T-helper 22 cell (primary cell): Measurements from ENCODE around the gene TH.

Experiments used
- DNase-seq: peaks from one replicate; pipeline ENCODE4 v3.0.0-alpha.2; 2020; ENCODE audit warnings: low read depth

The TH gene

DNA sequence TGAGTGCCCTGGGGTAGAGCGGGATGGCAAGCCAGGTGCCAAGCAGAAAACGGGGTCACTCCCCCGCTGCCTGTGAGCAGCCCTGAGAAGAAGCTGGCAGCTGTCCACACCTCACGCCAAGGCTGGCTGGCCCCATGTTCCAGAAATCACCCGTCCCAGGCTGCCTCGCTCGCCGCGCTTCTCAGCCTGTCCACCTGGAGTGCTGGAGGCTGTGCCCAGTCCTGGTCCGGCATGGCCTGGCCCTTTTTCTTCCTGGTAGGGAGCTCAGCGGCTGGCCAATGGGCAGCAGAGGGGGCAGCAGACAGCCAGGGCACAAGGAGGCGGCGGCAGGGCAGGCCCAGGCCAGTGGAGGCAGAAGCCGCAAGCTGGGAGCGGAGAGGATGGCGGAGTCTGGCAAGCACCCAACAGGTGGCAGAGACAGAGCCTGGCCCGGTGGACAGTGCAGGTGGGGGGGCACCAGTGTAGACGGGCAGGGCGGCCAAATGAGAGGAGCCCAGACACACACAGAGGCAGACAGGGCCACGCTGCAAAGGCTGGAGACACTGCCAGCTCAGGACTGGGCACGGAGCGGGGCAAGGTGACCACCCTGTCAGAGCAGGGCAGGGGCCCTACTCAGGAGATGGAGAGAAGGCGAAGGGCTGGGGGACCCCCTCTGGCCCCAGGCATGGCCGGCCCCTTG lies 37.2 kb upstream of the TH start:
- DNase-seq: no peak

GRCh38 chr11:2207773-2208621 lies 36.4 kb upstream of the TH start:
- no peak for DNase-seq

GRCh38 chr11:2207212-2207611 lies 35.6 kb upstream of the TH start:
- DNase-seq: no peak

- no peak for DNase-seq
Observed at GRCh38 chr11:2205981-2206690, 34.5 kb upstream of the TH start.

DNA sequence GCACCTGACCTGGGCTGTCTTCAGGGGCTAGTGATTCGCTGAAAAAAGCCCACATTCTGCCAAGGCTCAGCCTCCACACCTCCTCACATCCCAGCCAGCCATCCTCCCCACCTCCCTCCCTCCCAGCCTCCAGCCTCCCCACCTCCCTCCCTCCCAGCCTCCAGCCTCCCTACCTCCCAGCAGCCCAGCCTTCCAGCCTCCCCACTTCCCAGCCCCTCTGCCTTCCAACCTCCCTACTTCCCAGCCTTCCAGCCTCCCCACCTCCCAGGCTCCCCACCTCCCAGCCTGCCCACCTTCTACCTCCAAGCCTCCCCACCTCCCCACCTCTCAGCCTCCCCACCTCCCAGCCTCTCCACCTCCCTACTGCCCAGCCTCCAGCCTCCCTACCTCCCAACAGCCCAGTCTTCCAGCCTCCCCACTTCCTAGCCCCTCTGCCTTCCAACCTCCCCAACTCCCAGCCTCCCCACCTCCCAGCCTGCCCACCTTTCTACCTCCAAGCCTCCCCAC lies 33.7 kb upstream of the TH start:
- no peak for DNase-seq

GRCh38 chr11:2204361-2205213 lies 33.0 kb upstream of the TH start:
- DNase-seq: no peak

DNA sequence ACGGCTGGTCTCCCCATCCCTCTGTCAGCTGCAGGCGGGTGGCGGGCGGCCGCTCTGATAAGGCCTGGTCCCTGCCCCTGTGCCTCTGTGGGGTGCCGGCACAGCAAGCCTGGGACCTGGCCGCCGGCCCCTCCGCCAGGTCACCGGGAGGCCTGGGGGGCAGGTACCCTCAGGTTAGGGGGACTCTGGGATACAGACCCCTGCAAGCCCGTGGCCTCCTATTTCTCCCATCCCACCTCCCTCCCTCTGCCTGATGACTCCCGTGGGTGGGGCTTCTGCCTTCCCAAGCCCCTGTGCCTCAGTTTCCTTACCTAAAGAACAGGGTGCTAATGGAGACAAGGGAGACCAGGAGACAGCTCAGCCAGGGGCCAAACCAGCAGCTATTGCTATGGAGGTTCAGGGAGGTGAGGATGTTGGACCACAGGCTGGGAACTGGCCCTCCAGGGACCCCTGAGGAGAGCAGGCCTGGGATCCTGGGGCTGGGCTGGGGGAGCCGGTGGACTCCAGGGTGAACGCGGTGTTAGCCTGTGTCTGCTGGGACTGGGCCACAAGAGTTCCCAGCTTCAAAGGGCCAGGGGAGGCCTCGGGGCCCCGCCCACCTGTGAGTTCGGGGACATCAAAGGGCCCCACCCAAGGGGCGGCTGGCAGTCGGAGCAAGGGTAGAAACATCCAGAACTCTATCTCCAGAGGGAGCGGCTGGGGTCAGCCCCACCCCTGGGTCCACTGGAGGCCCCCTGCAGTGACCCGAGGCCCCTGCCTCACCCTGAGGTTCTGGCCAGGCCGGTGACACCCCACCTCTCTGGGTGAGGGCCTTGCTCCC lies 32.0 kb upstream of the TH start:
- no peak for DNase-seq

- no peak for DNase-seq
Observed at GRCh38 chr11:2202900-2203439, 31.4 kb upstream of the TH start.

GRCh38 chr11:2202071-2202899 lies 30.7 kb upstream of the TH start:
- no peak for DNase-seq

GRCh38 chr11:2201542-2201941 lies 29.9 kb upstream of the TH start:
- DNase-seq: no peak

GRCh38 chr11:2200957-2201519 lies 29.4 kb upstream of the TH start:
- DNase-seq: no peak

DNA sequence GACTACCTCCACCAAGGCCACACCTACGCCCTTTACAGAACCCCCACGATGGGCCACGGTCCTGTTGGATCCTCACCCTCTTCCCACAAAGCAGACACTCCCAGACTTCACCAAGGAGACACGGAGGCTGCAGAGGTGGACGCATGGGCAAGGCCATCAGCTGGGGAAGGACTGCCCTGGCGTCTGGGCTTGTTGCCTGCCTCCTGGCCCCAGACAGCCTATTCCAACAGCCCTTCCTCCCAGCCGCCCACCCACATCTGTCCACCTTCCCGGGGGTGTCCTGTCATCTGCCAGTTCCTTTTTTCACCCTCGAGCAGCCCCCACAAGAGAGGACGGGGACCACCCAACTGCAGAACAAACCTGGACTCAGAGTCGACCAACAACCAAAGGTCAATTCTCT lies 28.9 kb upstream of the TH start:
- no peak for DNase-seq

- DNase-seq: no peak
Observed at GRCh38 chr11:2199466-2200341, 28.1 kb upstream of the TH start.

GRCh38 chr11:2198621-2199365 lies 27.2 kb upstream of the TH start:
- DNase-seq: no peak

DNA sequence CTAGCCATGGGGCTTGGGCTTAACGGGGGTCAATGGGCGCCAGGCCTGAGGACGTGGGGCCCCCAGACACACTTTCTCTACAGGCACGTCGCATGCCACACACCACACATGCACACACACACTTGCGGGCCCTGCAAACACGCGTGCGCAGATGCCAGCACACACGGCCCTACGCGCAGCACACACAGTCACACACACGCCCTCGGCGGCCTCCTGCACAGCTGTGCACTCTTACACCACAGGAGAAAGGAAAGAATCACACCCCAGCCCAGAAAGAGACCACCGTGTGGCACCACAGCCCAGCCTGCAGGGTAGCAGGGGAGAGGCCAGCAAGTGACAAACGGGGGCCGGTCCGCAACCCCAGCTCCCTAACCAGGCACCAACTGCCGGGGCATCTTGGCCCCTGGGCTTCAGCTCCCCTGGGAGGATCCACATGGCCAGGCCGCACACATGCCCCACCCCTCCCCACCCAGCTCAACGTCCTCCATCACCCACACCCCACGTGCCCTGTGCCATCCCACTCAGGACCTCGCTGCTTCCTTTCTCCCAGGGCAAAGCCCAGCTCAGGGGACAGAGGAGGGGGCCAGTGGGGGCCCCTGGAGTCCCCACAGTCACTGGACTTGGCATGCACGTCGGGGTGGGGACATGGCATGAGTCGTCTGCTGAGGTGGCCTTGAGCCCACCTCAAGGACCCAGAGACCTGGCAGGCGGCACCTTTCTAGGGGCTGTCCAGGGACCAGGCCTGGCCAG lies 26.3 kb upstream of the TH start:
- no peak for DNase-seq

- DNase-seq: peak; percentile 20
Observed at GRCh38 chr11:2196970-2197770, 25.6 kb upstream of the TH start.
